ENCODE data around the gene RUSF1. TPM values are rescaled to one million over a fixed set of nuclear protein-coding genes. Genes with fewer than 3 reads are reported as not detected.

Gene RUSF1
- total and polyA plus RNA-seq, 9 of the 15 experiments (the other 6 are each of a cell fraction or from before 2014, with no cell fraction given), result 0.80 to 52.8 (median 27.6) TPM

GRCh38 chr16:31451681-31452351 lies 56.4 kb downstream of the RUSF1 start (continued):
- TF ChIP-seq SIX5 (IDR thresholded peaks at IDR 0.05; ENCODE audit: borderline replicate concordance in 1 of 2, insufficient read depth in 1 of 2, low read depth in 1 of 2, low read length in 2 of 2) (no peak), SAFB (IDR thresholded peaks at IDR 0.05; ENCODE audit: borderline replicate concordance, low read depth, low read length) (no peak), GTF2A2 (tag; IDR thresholded peaks at IDR 0.05) (no peak), NCOA4 (IDR thresholded peaks at IDR 0.05; ENCODE audit: partially characterized antibody) (no peak), ZNF197 (CRISPR knock-in tag; IDR thresholded peaks at IDR 0.05; ENCODE audit: low read depth) (no peak), MYNN (IDR thresholded peaks at IDR 0.05) (no peak), MYNN (CRISPR knock-in tag; IDR thresholded peaks at IDR 0.05) (no peak), ZBTB11 (CRISPR knock-in tag; IDR thresholded peaks at IDR 0.05) (no peak), ZNF146 (CRISPR knock-in tag; IDR thresholded peaks at IDR 0.05; ENCODE audit: unreplicated experiment) (no peak), AFF1 (IDR thresholded peaks at IDR 0.05; ENCODE audit: low read depth in 1 of 2, partially characterized antibody in 2 of 2) (no peak), ZNF830 (CRISPR knock-in tag; IDR thresholded peaks at IDR 0.05) (no peak), RBM39 (optimal IDR thresholded peaks at IDR 0.05; ENCODE audit: low read depth, low read length) (no peak), ZNF398 (CRISPR knock-in tag; IDR thresholded peaks at IDR 0.05) (no peak), TRIM28 (IDR thresholded peaks at IDR 0.05) (no peak), SPI1 (IDR thresholded peaks at IDR 0.05; ENCODE audit: borderline replicate concordance, low read depth, low read length) (no peak), MAFG (tag; conservative IDR thresholded peaks at IDR 0.05) (no peak), EWSR1 (IDR thresholded peaks at IDR 0.05; ENCODE audit: borderline replicate concordance, low read depth, partially characterized antibody) (no peak), CCNT2 (IDR thresholded peaks at IDR 0.05; ENCODE audit: borderline replicate concordance, extremely low read depth, insufficient read length, low read depth, low read length) (no peak), SMAD4 (CRISPR knock-in tag; conservative IDR thresholded peaks at IDR 0.05) (no peak)

Measured in K562 (cell line).